Transverse colon (tissue), 3 donors: Measurements from ENCODE around the gene EPHB2.

Experiments used
- EP300 ChIP-seq: sonication (generic); formaldehyde crosslinking; IDR thresholded peaks from one replicate; pipeline ENCODE4 v1.6.1; 2017; ENCODE audit warnings: antibody characterized with exemption, low read depth
- POLR2A ChIP-seq: fragments of 450-650 bp; IDR thresholded peaks from one replicate; pipeline ENCODE4 v1.6.1; 2016; ENCODE audit warnings: antibody characterized with exemption, mild to moderate bottlenecking, moderate library complexity
- TF ChIP-seq, protein P1 (sequence below), 5 experiments: fragments of 200-600 bp in 3 of 5; fragments of 450-650 bp in 2 of 5; sonication (generic) in 3 of 5; IDR thresholded peaks; 1 replicate in 2 of 5; 2 replicates in 3 of 5; pipeline ENCODE4 v1.5.1; 2016 to 2017; ENCODE audit warnings: antibody characterized with exemption in 5 of 5, inconsistent platforms in 3 of 5, mild to moderate bottlenecking in 2 of 5, moderate library complexity in 1 of 5

GRCh38 chr1:22791831-22792347, 81.2 kb downstream of the EPHB2 start:
- TF ChIP-seq, protein P1, sequence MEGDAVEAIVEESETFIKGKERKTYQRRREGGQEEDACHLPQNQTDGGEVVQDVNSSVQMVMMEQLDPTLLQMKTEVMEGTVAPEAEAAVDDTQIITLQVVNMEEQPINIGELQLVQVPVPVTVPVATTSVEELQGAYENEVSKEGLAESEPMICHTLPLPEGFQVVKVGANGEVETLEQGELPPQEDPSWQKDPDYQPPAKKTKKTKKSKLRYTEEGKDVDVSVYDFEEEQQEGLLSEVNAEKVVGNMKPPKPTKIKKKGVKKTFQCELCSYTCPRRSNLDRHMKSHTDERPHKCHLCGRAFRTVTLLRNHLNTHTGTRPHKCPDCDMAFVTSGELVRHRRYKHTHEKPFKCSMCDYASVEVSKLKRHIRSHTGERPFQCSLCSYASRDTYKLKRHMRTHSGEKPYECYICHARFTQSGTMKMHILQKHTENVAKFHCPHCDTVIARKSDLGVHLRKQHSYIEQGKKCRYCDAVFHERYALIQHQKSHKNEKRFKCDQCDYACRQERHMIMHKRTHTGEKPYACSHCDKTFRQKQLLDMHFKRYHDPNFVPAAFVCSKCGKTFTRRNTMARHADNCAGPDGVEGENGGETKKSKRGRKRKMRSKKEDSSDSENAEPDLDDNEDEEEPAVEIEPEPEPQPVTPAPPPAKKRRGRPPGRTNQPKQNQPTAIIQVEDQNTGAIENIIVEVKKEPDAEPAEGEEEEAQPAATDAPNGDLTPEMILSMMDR (IDR thresholded peaks at IDR 0.05) = no peak
- TF ChIP-seq POLR2A (no peak), EP300 (no peak)
